ACC112 (cell line): ENCODE results near the gene SMIM5.

ENCODE experiments used
- H2AFZ ChIP-seq: fragments of 200-600 bp; sonication (generic); one replicate; pipeline ENCODE4 v1.6.0; 2017; ENCODE audit warnings: antibody characterized with exemption, low read length; ENCODE audit not compliant: unreplicated experiment
- H3K27ac ChIP-seq: fragments of 200-600 bp; sonication (generic); 2 replicates; pipeline ENCODE4 v1.5.1; 2014; ENCODE audit warnings: low read depth, mild to moderate bottlenecking, antibody characterized with exemption, low read length, moderate library complexity
- H3K27me3 ChIP-seq: fragments of 200-600 bp; sonication (generic); 2 replicates; pipeline ENCODE4 v1.6.1; 2014; ENCODE audit warnings: mild to moderate bottlenecking, antibody characterized with exemption, low read length, moderate library complexity, mixed read lengths; ENCODE audit not compliant: insufficient read depth
- H3K36me3 ChIP-seq: fragments of 200-600 bp; sonication (generic); 2 replicates; pipeline ENCODE4 v1.6.1; 2016; ENCODE audit warnings: mild to moderate bottlenecking, antibody characterized with exemption, low read length, moderate library complexity, mixed read lengths; ENCODE audit not compliant: insufficient read depth
- H3K4me1 ChIP-seq: fragments of 200-600 bp; sonication (generic); one replicate; pipeline ENCODE4 v1.6.1; 2016; ENCODE audit warnings: low read length, mixed read lengths; ENCODE audit not compliant: insufficient read depth, unreplicated experiment, control insufficient read depth
- H3K4me3 ChIP-seq: fragments of 200-600 bp; sonication (generic); 2 replicates; pipeline ENCODE4 v1.5.1; 2014; ENCODE audit warnings: mild to moderate bottlenecking, low read depth, low read length
- H3K79me2 ChIP-seq: fragments of 200-600 bp; sonication (generic); one replicate; pipeline ENCODE4 v1.6.0; 2016; ENCODE audit warnings: low read length; ENCODE audit not compliant: control insufficient read depth, unreplicated experiment, insufficient read depth

Gene SMIM5

GRCh38 chr17:75667825-75668224 is 34.6 kb downstream of the SMIM5 start:
- Histone ChIP-seq H2AFZ (peak overlapping the region; percentile 87), H3K4me3 (peak overlapping the region; percentile 99), H3K27me3 (no peaks in the 10 kb centered on the region), H3K79me2 (peaks cover 68% of the 10 kb centered on the region), H3K4me1 (peaks cover 14% of the 10 kb centered on the region), H3K27ac (peak overlapping the region; percentile 78), H3K36me3 (peaks cover 9% of the 10 kb centered on the region; the same call in 1 of the 2 replicates)

GRCh38 chr17:75668489-75668888 is 35.3 kb downstream of the SMIM5 start:
- Histone ChIP-seq H3K36me3 (peaks cover 7% of the 10 kb centered on the region; the same call in 1 of the 2 replicates), H3K4me3 (peak overlapping the region; percentile 99), H3K4me1 (peaks cover 14% of the 10 kb centered on the region), H2AFZ (no peak overlapping the region), H3K79me2 (peaks cover 68% of the 10 kb centered on the region), H3K27me3 (no peaks in the 10 kb centered on the region), H3K27ac (peak overlapping the region; percentile 78; the same call in 1 of the 2 replicates)

GRCh38 chr17:75670868-75671267 is 37.6 kb downstream of the SMIM5 start:
- peaks cover 66% of the 10 kb centered on the region for H3K79me2 ChIP-seq
- no peak overlapping the region for H3K27ac ChIP-seq
- no peaks in the 10 kb centered on the region for H3K27me3 ChIP-seq
- no peak overlapping the region for H2AFZ ChIP-seq
- H3K4me1 ChIP-seq: peaks cover 17% of the 10 kb centered on the region
- peaks cover 7% of the 10 kb centered on the region; the same call in 1 of the 2 replicates for H3K36me3 ChIP-seq
- H3K4me3 ChIP-seq: no peak overlapping the region

GRCh38 chr17:75672011-75672410 is 38.8 kb downstream of the SMIM5 start:
- peaks cover 64% of the 10 kb centered on the region for H3K79me2 ChIP-seq
- peaks cover 14% of the 10 kb centered on the region for H3K36me3 ChIP-seq
- H3K4me1 ChIP-seq: peaks cover 19% of the 10 kb centered on the region

GRCh38 chr17:75673487-75673886 is 40.3 kb downstream of the SMIM5 start:
- peaks cover 14% of the 10 kb centered on the region for H3K36me3 ChIP-seq
- H3K27ac ChIP-seq: no peak overlapping the region
- peaks cover 54% of the 10 kb centered on the region for H3K79me2 ChIP-seq
- H3K4me3 ChIP-seq: no peak overlapping the region
- no peak overlapping the region for H2AFZ ChIP-seq
- no peaks in the 10 kb centered on the region for H3K27me3 ChIP-seq
- H3K4me1 ChIP-seq: peaks cover 24% of the 10 kb centered on the region

More at GRCh38 chr17:75672011-75672410, 38.8 kb downstream of the SMIM5 start:
- no peak overlapping the region for H3K27ac ChIP-seq
- no peak overlapping the region for H3K4me3 ChIP-seq
- H3K27me3 ChIP-seq: no peaks in the 10 kb centered on the region
- H2AFZ ChIP-seq: no peak overlapping the region

GRCh38 chr17:75676461-75676860 is 43.2 kb downstream of the SMIM5 start:
- H3K36me3 ChIP-seq: peaks cover 7% of the 10 kb centered on the region
- H2AFZ ChIP-seq: no peak overlapping the region
- peaks cover 40% of the 10 kb centered on the region for H3K79me2 ChIP-seq
- no peaks in the 10 kb centered on the region for H3K27me3 ChIP-seq
- H3K4me3 ChIP-seq: no peak overlapping the region
- peaks cover 44% of the 10 kb centered on the region for H3K4me1 ChIP-seq
- H3K27ac ChIP-seq: no peak overlapping the region

- H3K4me1 ChIP-seq: peaks cover 60% of the 10 kb centered on the region
- H2AFZ ChIP-seq: no peak overlapping the region
- H3K4me3 ChIP-seq: no peak overlapping the region
- peak overlapping the region; percentile 4; the same call in 1 of the 2 replicates for H3K27ac ChIP-seq
- H3K79me2 ChIP-seq: peaks cover 42% of the 10 kb centered on the region
- peaks cover 11% of the 10 kb centered on the region for H3K36me3 ChIP-seq
- no peaks in the 10 kb centered on the region for H3K27me3 ChIP-seq
Measured at GRCh38 chr17:75679706-75680211, 46.5 kb downstream of the SMIM5 start.

GRCh38 chr17:75680431-75680830 is 47.2 kb downstream of the SMIM5 start:
- H3K27me3 ChIP-seq: no peaks in the 10 kb centered on the region
- peak overlapping the region; percentile 63 for H3K27ac ChIP-seq
- H3K4me3 ChIP-seq: no peak overlapping the region
- peaks cover 15% of the 10 kb centered on the region for H3K36me3 ChIP-seq
- peaks cover 49% of the 10 kb centered on the region for H3K79me2 ChIP-seq
- no peak overlapping the region for H2AFZ ChIP-seq
- peaks cover 64% of the 10 kb centered on the region for H3K4me1 ChIP-seq

- Histone ChIP-seq H3K4me3 (no peak overlapping the region), H2AFZ (no peak overlapping the region), H3K27me3 (no peaks in the 10 kb centered on the region), H3K4me1 (peaks cover 66% of the 10 kb centered on the region), H3K79me2 (peaks cover 50% of the 10 kb centered on the region), H3K27ac (peak overlapping the region; percentile 63), H3K36me3 (peaks cover 13% of the 10 kb centered on the region)
Measured at GRCh38 chr17:75681289-75681688, 48.1 kb downstream of the SMIM5 start.

- H3K36me3 ChIP-seq: peaks cover 10% of the 10 kb centered on the region; the same call in 1 of the 2 replicates
- H3K4me1 ChIP-seq: peaks cover 70% of the 10 kb centered on the region
- peaks cover 60% of the 10 kb centered on the region for H3K79me2 ChIP-seq
- H3K27ac ChIP-seq: peak overlapping the region; percentile 72
- no peaks in the 10 kb centered on the region for H3K27me3 ChIP-seq
- H2AFZ ChIP-seq: no peak overlapping the region
- peak overlapping the region; percentile 40; the same call in 1 of the 2 replicates for H3K4me3 ChIP-seq
Measured at GRCh38 chr17:75683583-75683982, 50.3 kb downstream of the SMIM5 start.

- peak overlapping the region; percentile 72 for H3K27ac ChIP-seq
Measured at GRCh38 chr17:75684249-75684648, 51.0 kb downstream of the SMIM5 start.

More at GRCh38 chr17:75684249-75684648, 51.0 kb downstream of the SMIM5 start:
- Histone ChIP-seq H3K79me2 (peaks cover 63% of the 10 kb centered on the region), H3K4me3 (peak overlapping the region; percentile 40; the same call in 1 of the 2 replicates), H3K36me3 (peaks cover 10% of the 10 kb centered on the region; the same call in 1 of the 2 replicates), H3K4me1 (peaks cover 75% of the 10 kb centered on the region), H2AFZ (no peak overlapping the region), H3K27me3 (no peaks in the 10 kb centered on the region)
